HK-2 (cell line): ENCODE results near the gene ADH4.
"Not testable (repeated sequence)": the region's sequence is repeated elsewhere in the genome, so short reads cannot be mapped to it uniquely, and the experiment has no call there.

ENCODE experiments used
- DNase-seq: peaks from one replicate; pipeline ENCODE4 v3.0.0-alpha.2; 2018; ENCODE audit not compliant: unreplicated experiment

Gene ADH4

DNA sequence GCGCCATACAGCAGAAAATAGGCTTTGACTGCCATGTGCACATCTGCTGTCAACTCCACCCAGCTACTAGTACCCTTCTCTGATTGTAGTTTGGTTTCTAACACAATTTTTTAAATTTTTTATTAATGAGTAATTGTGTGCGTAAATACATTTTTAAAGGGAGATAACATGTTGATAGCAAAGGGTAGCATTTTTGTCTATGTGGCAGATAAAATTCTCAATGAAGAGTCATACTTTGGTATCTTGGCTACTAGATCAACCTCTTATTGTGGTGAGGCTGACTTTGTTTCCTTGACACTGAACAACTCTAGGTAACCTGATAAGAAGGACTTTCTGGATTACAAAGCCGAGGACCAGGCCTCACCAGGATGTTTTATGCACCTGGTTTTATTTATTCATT lies 9.5 kb downstream of the ADH4 start:
- DNase-seq, result no peak

- no peak for DNase-seq
These were observed 12.7 kb downstream of the ADH4 start for GRCh38 chr4:99131378-99131777.

GRCh38 chr4:99126376-99126775 lies 17.7 kb downstream of the ADH4 start:
- no peak for DNase-seq

DNA sequence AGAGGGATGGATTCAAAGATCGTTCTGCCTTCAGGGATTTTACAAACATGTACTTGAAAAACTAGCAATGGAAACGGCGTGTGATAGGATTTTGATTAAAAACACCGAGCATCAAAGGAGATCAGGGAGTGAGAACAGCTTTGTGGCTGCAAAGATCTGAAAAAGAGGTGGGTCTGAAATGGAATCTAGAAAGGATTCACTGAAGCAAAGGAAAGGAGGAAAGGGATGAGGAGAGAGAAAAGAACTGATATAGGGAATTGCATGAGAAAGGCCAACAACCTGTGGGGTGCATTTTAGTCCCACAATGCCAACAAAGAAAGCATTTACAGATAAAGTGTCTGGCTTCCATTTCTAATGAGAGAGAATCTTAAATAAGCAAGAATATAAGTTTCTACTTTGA lies 23.1 kb downstream of the ADH4 start:
- no peak for DNase-seq

GRCh38 chr4:99120501-99120900 lies 23.6 kb downstream of the ADH4 start:
- no peak for DNase-seq

- DNase-seq, result no peak
These were observed 26.0 kb downstream of the ADH4 start for GRCh38 chr4:99117876-99118693.

- DNase-seq, result not testable (repeated sequence)
These were observed 26.8 kb downstream of the ADH4 start for GRCh38 chr4:99117122-99117841.

GRCh38 chr4:99109286-99109685 lies 34.8 kb downstream of the ADH4 start:
- DNase-seq, result not testable (repeated sequence)

- DNase-seq, result no peak
These were observed 39.9 kb downstream of the ADH4 start for GRCh38 chr4:99104153-99104552.

- DNase-seq, result no peak
These were observed 40.9 kb downstream of the ADH4 start for GRCh38 chr4:99103166-99103565.

GRCh38 chr4:99102634-99103033 lies 41.5 kb downstream of the ADH4 start:
- no peak for DNase-seq

GRCh38 chr4:99100876-99101275 lies 43.2 kb downstream of the ADH4 start:
- no peak for DNase-seq

- DNase-seq, result not testable (repeated sequence)
These were observed 44.3 kb downstream of the ADH4 start for GRCh38 chr4:99099814-99100213.

- DNase-seq, result no peak
These were observed 44.8 kb downstream of the ADH4 start for GRCh38 chr4:99099311-99099710.

DNA sequence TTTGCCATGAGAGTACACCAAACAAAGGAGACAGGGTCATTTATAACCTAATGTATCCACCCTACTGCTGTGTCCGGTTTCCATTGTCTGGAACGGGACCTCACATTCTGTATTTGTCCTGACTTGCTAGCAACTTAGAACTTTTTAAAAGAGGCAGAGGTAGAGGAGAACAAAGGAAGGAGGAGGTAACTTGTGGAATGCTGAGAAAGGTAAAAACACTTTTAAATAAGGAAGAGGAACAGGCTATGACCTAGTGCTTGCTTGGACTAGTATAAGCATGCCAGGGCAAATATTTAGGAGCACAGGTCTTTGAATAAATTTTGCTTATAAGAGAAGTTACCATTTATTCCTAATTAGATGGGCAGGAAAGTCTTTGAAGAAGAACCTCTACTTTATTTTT lies 52.3 kb downstream of the ADH4 start:
- not testable (repeated sequence) for DNase-seq

GRCh38 chr4:99091216-99091575 lies 52.9 kb downstream of the ADH4 start:
- DNase-seq, result no peak

GRCh38 chr4:99090481-99091215 lies 53.4 kb downstream of the ADH4 start:
- DNase-seq, result no peak

GRCh38 chr4:99088481-99089365 lies 55.4 kb downstream of the ADH4 start, which contains the start of gene ADH5:
Gene ADH5, minus strand, starts transcription at chr4:99088788. Its CDS starts 88 bp downstream, at chr4:99088700.
- DNase-seq, result peak; percentile 93

DNA sequence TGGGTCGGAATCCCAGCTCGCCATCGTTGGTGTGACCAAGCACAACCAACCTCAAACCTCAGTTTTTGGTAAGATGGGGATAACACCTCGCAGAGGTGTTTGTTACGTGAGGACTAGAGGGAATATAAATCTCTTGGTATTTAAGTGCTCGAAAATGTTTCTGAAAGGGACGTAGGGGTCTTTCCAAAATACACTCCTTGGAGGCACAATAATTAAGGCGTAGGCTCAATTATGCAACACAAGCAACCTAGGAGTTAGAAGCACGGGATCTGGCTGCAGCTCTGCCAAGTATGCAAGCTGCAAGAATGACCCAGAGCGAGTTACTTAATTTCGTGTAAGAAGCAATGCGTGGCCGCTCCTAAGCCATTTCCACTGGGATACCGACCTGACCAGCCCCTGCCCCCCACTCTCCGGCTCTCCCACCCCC lies 56.1 kb downstream of the ADH4 start:
- no peak for DNase-seq

- no peak for DNase-seq
These were observed 59.5 kb downstream of the ADH4 start for GRCh38 chr4:99084595-99084994.

DNA sequence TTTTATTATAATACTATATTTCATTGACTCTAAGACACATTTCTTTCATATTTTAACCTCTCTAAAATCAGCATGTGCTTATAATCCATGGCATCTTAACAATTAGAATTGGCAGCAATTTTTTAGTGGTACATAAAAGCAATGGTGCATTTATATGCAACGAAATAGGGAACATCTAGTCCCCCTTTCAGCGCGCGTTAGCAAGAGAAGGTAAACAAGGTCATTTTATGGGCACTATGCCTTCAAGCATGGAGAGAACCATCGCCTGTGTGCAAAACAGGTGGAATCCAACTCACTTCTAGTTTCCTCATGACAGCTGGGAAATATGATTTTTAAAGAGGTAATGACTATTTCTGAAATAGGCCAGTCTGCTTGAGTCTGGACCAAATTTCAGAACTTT lies 61.9 kb downstream of the ADH4 start:
- no peak for DNase-seq
